GM12872 (cell line): Measurements from ENCODE around the gene MRTFA.

Experiments used
- CTCF ChIP-seq: IDR thresholded peaks from 3 replicates; pipeline ENCODE4 v1.5.1; 2011; ENCODE audit warnings: low read depth, mild to moderate bottlenecking, low read length, moderate library complexity; ENCODE audit not compliant: insufficient read depth

The MRTFA gene

DNA sequence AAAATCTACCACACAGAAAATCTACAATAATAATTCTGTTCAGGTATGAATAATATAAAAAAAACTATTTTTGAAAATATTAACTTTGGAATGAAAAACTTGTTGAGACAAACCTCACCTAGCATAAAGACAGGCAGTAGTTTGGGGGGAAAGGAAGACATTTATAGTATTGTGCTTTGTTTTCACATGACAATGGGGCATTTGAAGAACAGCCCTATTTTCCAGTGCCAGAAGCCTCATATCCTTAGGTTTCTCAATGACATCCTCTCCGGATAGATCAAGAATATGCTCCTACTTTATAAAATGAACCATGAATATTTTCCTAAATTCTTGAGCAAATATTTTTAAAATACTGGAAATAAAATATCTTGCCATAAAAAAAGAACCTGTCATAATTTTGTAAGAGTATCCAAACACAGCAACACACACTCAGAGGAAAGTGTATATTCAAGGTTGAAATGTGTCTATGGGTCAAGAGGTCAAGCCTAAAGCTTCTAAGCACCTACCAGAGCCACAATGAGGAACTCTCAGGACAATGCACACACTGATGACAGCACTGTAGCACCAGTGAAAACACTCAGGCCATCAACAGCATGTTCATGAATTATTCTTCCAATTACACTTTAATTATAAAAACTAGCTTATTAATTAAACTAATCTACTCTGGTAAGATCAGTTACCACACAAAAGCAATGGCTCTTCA is 68.7 kb downstream of the MRTFA start:
- no peak for TF ChIP-seq CTCF

- no peak for TF ChIP-seq CTCF
These were observed 69.4 kb downstream of the MRTFA start for GRCh38 chr22:40567106-40567505.

DNA sequence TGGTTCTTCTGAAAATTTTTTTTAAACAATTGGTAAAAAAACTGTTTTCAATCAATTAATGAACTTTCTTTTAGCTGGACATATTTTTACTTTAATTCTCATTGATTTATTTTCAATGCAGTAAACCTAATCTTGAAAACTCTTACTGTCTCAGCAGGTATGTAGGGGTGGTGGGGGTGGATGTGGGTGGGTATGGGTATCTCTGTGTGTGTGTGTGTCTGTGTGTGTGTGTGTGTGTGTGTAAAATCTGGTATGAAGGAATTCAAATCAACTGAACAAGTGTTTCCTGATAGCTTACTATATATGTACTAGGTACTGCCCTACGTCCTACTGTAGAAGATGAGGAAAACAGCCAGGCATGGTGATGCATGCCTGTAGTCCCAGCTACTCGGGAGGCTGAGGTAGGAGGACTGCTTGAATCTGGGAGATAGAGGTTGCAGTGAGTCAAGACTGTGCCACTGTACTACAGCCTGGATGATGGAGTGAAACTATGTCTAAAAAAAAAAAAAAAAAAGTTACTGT is 75.5 kb downstream of the MRTFA start:
- TF ChIP-seq CTCF, result no peak

DNA sequence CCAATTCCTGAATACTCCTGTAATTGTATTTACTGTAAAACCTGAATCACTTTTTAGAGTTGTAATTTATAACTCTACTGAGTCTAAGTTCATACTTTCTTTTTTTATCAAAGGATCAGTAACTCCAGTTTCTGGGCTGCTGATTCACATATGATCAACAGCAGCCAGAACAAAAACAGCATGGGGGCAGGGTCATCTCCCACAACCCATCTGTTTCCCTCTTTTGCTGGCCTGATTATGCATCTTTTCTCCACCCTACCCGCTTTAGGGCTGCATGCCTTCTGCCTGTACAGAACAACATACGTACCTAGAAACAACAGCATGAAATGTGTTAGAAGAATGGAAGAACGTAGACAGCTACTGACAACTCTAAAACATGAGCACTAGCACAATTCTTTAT is 76.0 kb downstream of the MRTFA start:
- no peak for TF ChIP-seq CTCF

DNA sequence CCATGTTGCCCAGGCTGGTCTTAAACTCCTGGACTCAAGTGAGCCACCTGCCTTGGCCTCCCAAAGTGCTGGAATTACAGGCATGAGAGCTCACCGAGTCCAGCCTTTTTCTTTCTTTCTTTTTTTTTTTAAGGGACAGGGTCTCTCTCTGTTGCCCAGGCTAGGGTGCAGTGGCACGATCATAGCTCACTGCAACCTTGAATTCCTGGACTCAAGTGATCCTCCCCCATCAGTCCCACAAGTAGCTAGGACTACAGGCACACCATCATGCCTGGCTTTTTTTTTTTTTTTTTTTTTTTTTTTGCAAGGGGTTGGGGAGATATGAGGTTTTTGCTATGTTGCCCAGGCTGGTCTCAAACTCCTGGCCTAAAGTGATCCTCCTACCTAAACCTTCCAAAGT is 78.5 kb downstream of the MRTFA start:
- TF ChIP-seq CTCF, result no peak

DNA sequence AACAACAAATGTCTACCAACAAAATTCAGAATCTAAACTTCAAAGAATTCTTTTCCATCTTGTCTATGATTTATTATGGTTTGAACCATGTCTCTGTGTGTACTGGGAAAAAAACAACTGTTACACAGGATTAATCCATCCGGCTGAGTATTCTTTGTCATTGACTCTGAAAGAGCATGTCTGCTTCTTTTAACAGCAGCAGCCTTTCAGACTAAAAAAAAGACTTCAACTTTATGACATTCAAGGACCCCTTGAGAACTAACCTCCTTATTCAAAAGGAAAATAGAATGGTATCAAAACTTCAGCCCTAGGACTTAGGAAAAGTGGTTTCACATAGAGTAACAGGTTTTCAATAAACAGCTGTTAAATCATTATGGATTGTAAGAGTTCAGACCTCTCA is 79.9 kb downstream of the MRTFA start:
- no peak for TF ChIP-seq CTCF

GRCh38 chr22:40553014-40553554 is 83.4 kb downstream of the MRTFA start:
- no peak for TF ChIP-seq CTCF
